ENCODE data around the gene FAM171A2.
A peak's percentile ranks its signal among the peaks of the same experiment; 100 is the strongest.

The FAM171A2 gene

GRCh38 chr17:44387804-44388203 is 24.2 kb upstream of the FAM171A2 start:
- no peak overlapping the region for H3K4me3 ChIP-seq (ENCODE audit: low read depth, low read length)
- no peak for TF ChIP-seq CTCF (IDR thresholded peaks at IDR 0.05; ENCODE audit: borderline replicate concordance, insufficient read depth, low read depth, low read length)

GRCh38 chr17:44386182-44386525 is 22.5 kb upstream of the FAM171A2 start:
- TF ChIP-seq CTCF (IDR thresholded peaks at IDR 0.05; ENCODE audit: borderline replicate concordance, insufficient read depth, low read depth, low read length): no peak
- H3K4me3 ChIP-seq (ENCODE audit: low read depth, low read length): no peak overlapping the region

- H3K4me3 ChIP-seq (ENCODE audit: low read depth, low read length): peak overlapping the region; percentile 33
- TF ChIP-seq CTCF (IDR thresholded peaks at IDR 0.05; ENCODE audit: borderline replicate concordance, insufficient read depth, low read depth, low read length): no peak
These were observed 21.9 kb upstream of the FAM171A2 start for GRCh38 chr17:44385287-44386181.

GRCh38 chr17:44384823-44385286 is 21.2 kb upstream of the FAM171A2 start:
- H3K4me3 ChIP-seq (ENCODE audit: low read depth, low read length): peak overlapping the region; percentile 33
- no peak for TF ChIP-seq CTCF (IDR thresholded peaks at IDR 0.05; ENCODE audit: borderline replicate concordance, insufficient read depth, low read depth, low read length)

- H3K4me3 ChIP-seq (ENCODE audit: low read depth, low read length): no peak overlapping the region
- no peak for TF ChIP-seq CTCF (IDR thresholded peaks at IDR 0.05; ENCODE audit: borderline replicate concordance, insufficient read depth, low read depth, low read length)
These were observed 20.7 kb upstream of the FAM171A2 start for GRCh38 chr17:44384281-44384822.

GRCh38 chr17:44383861-44384260 is 20.2 kb upstream of the FAM171A2 start:
- H3K4me3 ChIP-seq (ENCODE audit: low read depth, low read length): no peak overlapping the region
- TF ChIP-seq CTCF (IDR thresholded peaks at IDR 0.05; ENCODE audit: borderline replicate concordance, insufficient read depth, low read depth, low read length): no peak

- no peak for TF ChIP-seq CTCF (IDR thresholded peaks at IDR 0.05; ENCODE audit: borderline replicate concordance, insufficient read depth, low read depth, low read length)
- no peak overlapping the region for H3K4me3 ChIP-seq (ENCODE audit: low read depth, low read length)
These were observed 19.7 kb upstream of the FAM171A2 start for GRCh38 chr17:44383363-44383762.
